ENCODE measurements around the gene TUBA4A.

DNA sequence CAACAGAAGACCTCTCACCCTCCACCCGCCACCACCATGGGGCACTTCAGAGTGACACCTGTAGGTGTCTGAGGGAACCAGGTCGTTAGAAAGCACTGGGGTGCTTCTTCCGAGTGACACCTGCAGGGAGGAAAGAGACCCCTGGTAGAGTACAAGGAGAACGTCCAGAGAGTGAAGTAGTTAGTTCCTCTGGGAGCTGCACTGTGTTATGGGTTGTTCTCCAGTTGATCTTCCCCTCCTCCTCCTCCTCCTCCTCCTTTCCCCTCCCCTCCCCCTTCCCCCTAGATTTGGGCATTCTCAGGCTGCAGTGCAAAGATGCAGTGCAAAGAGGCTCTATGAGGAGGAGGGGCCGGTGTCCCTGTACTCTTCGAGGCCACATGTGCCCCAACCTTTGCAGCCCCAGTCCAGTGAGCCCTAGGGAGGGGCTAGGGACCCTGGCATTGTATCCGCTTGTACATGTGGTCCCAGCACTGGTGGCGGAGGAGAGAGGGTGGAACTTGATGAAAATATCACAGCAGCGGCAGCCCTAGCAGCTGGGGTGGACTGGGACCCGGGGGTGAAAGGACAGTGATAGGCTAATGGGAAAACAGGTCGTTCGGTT lies 26.3 kb upstream of the TUBA4A start:
- no peak for TF ChIP-seq PAX5 (IDR thresholded peaks at IDR 0.05; ENCODE audit: insufficient read depth, low read length, severe bottlenecking)
- no peak for TF ChIP-seq TAF1 (IDR thresholded peaks at IDR 0.05; ENCODE audit: low read depth, low read length)

Measured in GM12891 (cell line).